CD14-positive monocyte (primary cell): ENCODE results near the gene INSIG2. TPM values are rescaled to one million over a fixed set of nuclear protein-coding genes. Genes with fewer than 3 reads are reported as not detected.

Experiments used
- DNase-seq, 3 donors: peaks; one replicate each; pipeline ENCODE4 v3.0.0-alpha.2; 2011 to 2022
- H2AFZ ChIP-seq: 2 replicates; pipeline ENCODE4 v1.6.0; 2012; ENCODE audit warnings: mild to moderate bottlenecking, low read depth, low read length, inconsistent platforms; ENCODE audit not compliant: insufficient read depth, poor library complexity, severe bottlenecking
- H3K27ac ChIP-seq, 2 donors: 1 replicate in 1 of 2; 2 replicates in 1 of 2; pipeline ENCODE4 v1.5.1; 2012 to 2013; ENCODE audit warnings: low read length in 2 of 2, control low read depth in 1 of 2, inconsistent platforms in 1 of 2, low read depth in 1 of 2, mild to moderate bottlenecking in 1 of 2
- H3K27me3 ChIP-seq, 2 donors: one replicate each; pipeline versions ENCODE4 v1.6.0 to v1.6.1; 2011 to 2013; ENCODE audit warnings: low read length in 2 of 2; ENCODE audit not compliant: control insufficient read depth in 2 of 2, insufficient read depth in 2 of 2
- H3K36me3 ChIP-seq, 2 donors: replicated peaks in 1 of 2; 1 replicate in 1 of 2; 2 replicates in 1 of 2; pipeline versions ENCODE4 v1.5.1 to v1.6.1; 2012 to 2013; ENCODE audit warnings: low read length in 2 of 2, control low read depth in 1 of 2, inconsistent platforms in 1 of 2, mild to moderate bottlenecking in 1 of 2; ENCODE audit not compliant: insufficient read depth in 2 of 2, control insufficient read depth in 1 of 2
- H3K4me1 ChIP-seq, 2 donors: 1 replicate in 1 of 2; 2 replicates in 1 of 2; pipeline versions ENCODE4 v1.5.1 to v1.6.1; 2012 to 2013; ENCODE audit warnings: low read length in 2 of 2, control low read depth in 1 of 2, inconsistent platforms in 1 of 2, mild to moderate bottlenecking in 1 of 2, moderate library complexity in 1 of 2; ENCODE audit not compliant: insufficient read depth in 2 of 2, control insufficient read depth in 1 of 2
- H3K4me2 ChIP-seq: replicated peaks from 2 replicates; pipeline ENCODE3; 2012; ENCODE audit warnings: low read length, moderate library complexity, mild to moderate bottlenecking; ENCODE audit not compliant: poor library complexity, severe bottlenecking; ENCODE audit errors: extremely low read depth
- H3K4me3 ChIP-seq, 3 experiments: fragments of 200-600 bp in 1 of 3; sonication (generic) in 1 of 3; replicated peaks in 1 of 3; 1 replicate in 2 of 3; 2 replicates in 1 of 3; pipeline ENCODE4 v1.5.1; 2011 to 2013; ENCODE audit warnings: low read length in 3 of 3, mild to moderate bottlenecking in 3 of 3, control low read depth in 2 of 3, low read depth in 2 of 3, inconsistent platforms in 1 of 3, moderate library complexity in 1 of 3
- H3K79me2 ChIP-seq: 2 replicates; pipeline ENCODE4 v1.6.0; 2012; ENCODE audit warnings: mild to moderate bottlenecking, control low read depth, inconsistent platforms, low read length, moderate library complexity; ENCODE audit not compliant: insufficient read depth
- H3K9ac ChIP-seq: 2 replicates; pipeline ENCODE4 v1.6.0; 2017; ENCODE audit warnings: low read length, mild to moderate bottlenecking; ENCODE audit not compliant: insufficient read depth, poor library complexity, severe bottlenecking
- H3K9me3 ChIP-seq, 2 donors: replicated peaks in 1 of 2; 1 replicate in 1 of 2; 2 replicates in 1 of 2; pipeline versions ENCODE4 v1.5.1 to v1.6.1; 2012 to 2013; ENCODE audit warnings: low read length in 2 of 2, control low read depth in 1 of 2; ENCODE audit not compliant: control insufficient read depth in 1 of 2, insufficient read depth in 1 of 2
- H4K20me1 ChIP-seq: 2 replicates; pipeline ENCODE4 v1.6.0; 2012; ENCODE audit warnings: mild to moderate bottlenecking, low read length, control low read depth, moderate library complexity; ENCODE audit not compliant: insufficient read depth
- H3K27ac Mint-ChIP-seq, 7 donors: one replicate each; pipeline ENCODE4 v1.8.0; 2020; ENCODE audit warnings: mild to moderate bottlenecking in 7 of 7, mixed read lengths in 7 of 7, moderate library complexity in 6 of 7, inconsistent platforms in 2 of 7
- H3K27me3 Mint-ChIP-seq, 3 donors: one replicate each; pipeline ENCODE4 v1.8.0; 2021 to 2022; ENCODE audit warnings: low read depth in 3 of 3, mild to moderate bottlenecking in 3 of 3, mixed read lengths in 3 of 3, moderate library complexity in 3 of 3, inconsistent platforms in 1 of 3
- H3K36me3 Mint-ChIP-seq, 2 donors: one replicate each; pipeline ENCODE4 v1.8.0; 2020; ENCODE audit warnings: mixed read lengths in 2 of 2, inconsistent platforms in 1 of 2, mild to moderate bottlenecking in 1 of 2
- H3K4me1 Mint-ChIP-seq: one replicate; pipeline ENCODE4 v1.8.0; 2020; ENCODE audit warnings: mild to moderate bottlenecking, mixed read lengths
- H3K4me3 Mint-ChIP-seq, 2 donors: one replicate each; pipeline ENCODE4 v1.8.0; 2020; ENCODE audit warnings: mild to moderate bottlenecking in 2 of 2, mixed read lengths in 2 of 2, moderate library complexity in 1 of 2
- H3K9me3 Mint-ChIP-seq, 7 donors: one replicate each; pipeline ENCODE4 v1.8.0; 2020 to 2022; ENCODE audit warnings: mixed read lengths in 7 of 7, mild to moderate bottlenecking in 6 of 7, moderate library complexity in 6 of 7, inconsistent platforms in 2 of 7
- CTCF ChIP-seq: fragments of 200-600 bp; IDR thresholded peaks from one replicate; pipeline ENCODE4 v1.8.0; 2022; ENCODE audit warnings: antibody characterized with exemption, mild to moderate bottlenecking
- WGBS: methylation state at CpG from one replicate; pipeline ENCODE4 v1.1.5; 2013; ENCODE audit warnings: missing lambda C conversion rate; ENCODE audit not compliant: insufficient coverage; 5-methylcytosine and 5-hydroxymethylcytosine counted together
- intact Hi-C, 2 donors: fragments of 100-400 bp; cut with micrococcal nuclease; formaldehyde crosslinking; loops; one replicate each; pipeline versions ENCODE4 v1.15.0 to v1.15.1; 2023
- polyA plus RNA-seq, 3 donors: library from polyadenylated mRNA; depleted of rRNA in 1 of 3; unstranded in 2 of 3; stranded (reverse) in 1 of 3; fragments of 300-500 nt in 2 of 3; fragments of >200 nt in 1 of 3; fragmentation: Illumina TruSeq in 2 of 3; gene quantifications; 1 replicate in 2 of 3; 2 replicates in 1 of 3; pipeline ENCODE4 v1.2.3, GENCODE V29; 2012 to 2021

Gene INSIG2
- polyA plus RNA-seq, 3 donors = 13.6 to 17.2 (median 14.8) TPM

GRCh38 chr2:118115761-118116160, 27.5 kb downstream of the INSIG2 start:
- Mint-ChIP-seq H3K36me3 (peaks cover 10 to 14% of the 10 kb centered on the region in 2 donors), H3K4me1 (peaks cover 25% of the 10 kb centered on the region), H3K27me3 (no peaks in the 10 kb centered on the region), H3K9me3 (no peaks in the 10 kb centered on the region), H3K27ac (no peak overlapping the region), H3K4me3 (no peak overlapping the region)
- H2AFZ ChIP-seq = no peak overlapping the region
- no peak for TF ChIP-seq CTCF
- peaks cover 0 to 5% of the 10 kb centered on the region in 2 donors for H3K4me1 ChIP-seq
- no peaks in the 10 kb centered on the region for H3K27me3 ChIP-seq
- no peaks in the 10 kb centered on the region for H3K79me2 ChIP-seq
- WGBS = 100% methylated on average over 1 of the region's 4 CpGs
- intact Hi-C loops = no loop called here
- H3K4me3 ChIP-seq = no peak overlapping the region
- no peaks in the 10 kb centered on the region for H4K20me1 ChIP-seq
- peaks cover 0 to 12% of the 10 kb centered on the region in 2 donors for H3K36me3 ChIP-seq
- no peak overlapping the region for H3K27ac ChIP-seq
- H3K4me2 ChIP-seq = no peak overlapping the region
- H3K9ac ChIP-seq = no peak overlapping the region
- DNase-seq = no peak
- H3K9me3 ChIP-seq = no peaks in the 10 kb centered on the region

- Histone ChIP-seq H3K4me1 (peaks cover 23 to 27% of the 10 kb centered on the region in 2 donors), H3K36me3 (no peaks in the 10 kb centered on the region), H3K27ac (no peak overlapping the region), H3K27me3 (no peaks in the 10 kb centered on the region), H2AFZ (no peak overlapping the region), H3K9ac (no peak overlapping the region), H3K4me3 (no peak overlapping the region), H3K79me2 (no peaks in the 10 kb centered on the region), H3K9me3 (no peaks in the 10 kb centered on the region), H3K4me2 (no peak overlapping the region), H4K20me1 (no peaks in the 10 kb centered on the region)
- no peaks in the 10 kb centered on the region for H3K9me3 Mint-ChIP-seq
- DNase-seq = no peak
- H3K4me3 Mint-ChIP-seq = no peak overlapping the region
- 22% methylated on average over 2 of the region's 5 CpGs for WGBS
- no peak for TF ChIP-seq CTCF
- H3K27ac Mint-ChIP-seq = peak overlapping the region in 1 of 7 donors; percentile 61
- peaks cover 40% of the 10 kb centered on the region for H3K4me1 Mint-ChIP-seq
- peaks cover 0 to 4% of the 10 kb centered on the region in 2 donors for H3K36me3 Mint-ChIP-seq
- no peaks in the 10 kb centered on the region for H3K27me3 Mint-ChIP-seq
- intact Hi-C loops = no loop called here
Observed at GRCh38 chr2:118118479-118118878, 30.2 kb downstream of the INSIG2 start.
